OCI-LY7 (cell line): ENCODE measurements around the gene CUX1.

Source experiments
- EZH2phosphoT487 ChIP-seq: fragments of 200-600 bp; sonication (generic); IDR thresholded peaks from 2 replicates; pipeline ENCODE4 v1.6.1; 2018; ENCODE audit warnings: low read depth, borderline replicate concordance, mild to moderate bottlenecking, mixed run types, antibody characterized with exemption, low read length, moderate library complexity, mixed read lengths
- TF ChIP-seq, protein P1 (sequence below): fragments of 200-600 bp; sonication (generic); conservative IDR thresholded peaks from 2 replicates; pipeline ENCODE4 v1.5.1; 2014; ENCODE audit warnings: mild to moderate bottlenecking, antibody characterized with exemption, low read length, moderate library complexity, mixed read lengths

GRCh38 chr7:102000123-102000522, 182.7 kb downstream of the CUX1 start:
- TF ChIP-seq, protein P1, sequence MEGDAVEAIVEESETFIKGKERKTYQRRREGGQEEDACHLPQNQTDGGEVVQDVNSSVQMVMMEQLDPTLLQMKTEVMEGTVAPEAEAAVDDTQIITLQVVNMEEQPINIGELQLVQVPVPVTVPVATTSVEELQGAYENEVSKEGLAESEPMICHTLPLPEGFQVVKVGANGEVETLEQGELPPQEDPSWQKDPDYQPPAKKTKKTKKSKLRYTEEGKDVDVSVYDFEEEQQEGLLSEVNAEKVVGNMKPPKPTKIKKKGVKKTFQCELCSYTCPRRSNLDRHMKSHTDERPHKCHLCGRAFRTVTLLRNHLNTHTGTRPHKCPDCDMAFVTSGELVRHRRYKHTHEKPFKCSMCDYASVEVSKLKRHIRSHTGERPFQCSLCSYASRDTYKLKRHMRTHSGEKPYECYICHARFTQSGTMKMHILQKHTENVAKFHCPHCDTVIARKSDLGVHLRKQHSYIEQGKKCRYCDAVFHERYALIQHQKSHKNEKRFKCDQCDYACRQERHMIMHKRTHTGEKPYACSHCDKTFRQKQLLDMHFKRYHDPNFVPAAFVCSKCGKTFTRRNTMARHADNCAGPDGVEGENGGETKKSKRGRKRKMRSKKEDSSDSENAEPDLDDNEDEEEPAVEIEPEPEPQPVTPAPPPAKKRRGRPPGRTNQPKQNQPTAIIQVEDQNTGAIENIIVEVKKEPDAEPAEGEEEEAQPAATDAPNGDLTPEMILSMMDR, result no peak
- no peak for TF ChIP-seq EZH2phosphoT487
